Ovary (tissue), 3 donors: ENCODE data around the gene ENTPD2.

ENCODE experiments used
- CTCF ChIP-seq, 3 donors: fragments of 450-650 bp in 2 of 3; fragments of 200-600 bp in 1 of 3; IDR thresholded peaks; one replicate each; pipeline versions ENCODE4 v1.5.1 to v1.8.0; 2016 to 2022; ENCODE audit warnings: antibody characterized with exemption in 3 of 3, mild to moderate bottlenecking in 1 of 3
- EP300 ChIP-seq: sonication (generic); formaldehyde crosslinking; IDR thresholded peaks from one replicate; pipeline ENCODE4 v1.6.1; 2017; ENCODE audit warnings: antibody characterized with exemption
- POLR2A ChIP-seq: fragments of 450-650 bp; IDR thresholded peaks from one replicate; pipeline ENCODE4 v1.6.1; 2017; ENCODE audit warnings: antibody characterized with exemption, mild to moderate bottlenecking, moderate library complexity
- donor health status: DM: no; HTN: no; CAD: no.

DNA sequence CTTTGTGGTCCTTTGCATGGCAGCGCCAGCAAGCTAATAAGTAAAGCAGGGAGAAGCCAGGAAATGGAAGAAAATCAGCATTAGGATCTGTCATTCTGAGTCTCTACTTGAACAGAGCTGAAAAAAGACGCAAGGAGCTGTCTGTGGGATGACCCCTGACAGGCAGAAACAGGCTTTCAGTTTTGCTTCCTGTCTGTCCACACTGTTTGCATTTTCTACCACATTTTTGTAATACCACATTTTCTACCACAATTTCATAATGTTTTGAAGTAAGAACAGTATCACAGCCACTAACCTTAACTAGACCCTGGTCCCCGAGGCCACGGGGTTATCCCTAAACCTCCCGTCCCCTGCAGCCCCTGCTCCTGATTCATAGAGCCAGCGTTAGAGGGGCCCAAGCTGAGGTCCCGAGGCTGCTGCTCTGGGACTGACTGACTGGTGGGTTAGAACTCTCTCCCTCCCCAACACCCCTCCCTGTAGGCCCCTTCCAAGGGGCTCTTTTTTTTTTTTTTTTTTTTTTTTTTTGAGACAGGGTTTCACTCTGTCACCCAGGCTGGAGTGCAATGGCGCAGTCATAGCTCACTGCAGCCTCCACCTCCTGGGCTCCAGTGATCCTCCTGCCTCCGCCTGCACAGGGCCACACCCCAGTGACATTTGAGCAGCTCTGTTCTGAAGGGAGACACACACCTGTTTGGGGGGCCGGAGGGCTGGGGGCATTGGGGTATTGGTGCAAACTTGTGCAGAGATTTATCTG lies 53.5 kb downstream of the ENTPD2 start:
- TF ChIP-seq EP300 (no peak), CTCF (IDR thresholded peaks at IDR 0.05) (no peak), POLR2A (no peak)
